Measurements from ENCODE around the gene GLYR1. TPM values are rescaled to one million over a fixed set of nuclear protein-coding genes. Genes with fewer than 3 reads are reported as not detected.
A peak's percentile ranks its signal among the peaks of the same experiment; 100 is the strongest.

Gene GLYR1
- total RNA-seq, 1 donor from 2014 or later, result 51.6 TPM

DNA sequence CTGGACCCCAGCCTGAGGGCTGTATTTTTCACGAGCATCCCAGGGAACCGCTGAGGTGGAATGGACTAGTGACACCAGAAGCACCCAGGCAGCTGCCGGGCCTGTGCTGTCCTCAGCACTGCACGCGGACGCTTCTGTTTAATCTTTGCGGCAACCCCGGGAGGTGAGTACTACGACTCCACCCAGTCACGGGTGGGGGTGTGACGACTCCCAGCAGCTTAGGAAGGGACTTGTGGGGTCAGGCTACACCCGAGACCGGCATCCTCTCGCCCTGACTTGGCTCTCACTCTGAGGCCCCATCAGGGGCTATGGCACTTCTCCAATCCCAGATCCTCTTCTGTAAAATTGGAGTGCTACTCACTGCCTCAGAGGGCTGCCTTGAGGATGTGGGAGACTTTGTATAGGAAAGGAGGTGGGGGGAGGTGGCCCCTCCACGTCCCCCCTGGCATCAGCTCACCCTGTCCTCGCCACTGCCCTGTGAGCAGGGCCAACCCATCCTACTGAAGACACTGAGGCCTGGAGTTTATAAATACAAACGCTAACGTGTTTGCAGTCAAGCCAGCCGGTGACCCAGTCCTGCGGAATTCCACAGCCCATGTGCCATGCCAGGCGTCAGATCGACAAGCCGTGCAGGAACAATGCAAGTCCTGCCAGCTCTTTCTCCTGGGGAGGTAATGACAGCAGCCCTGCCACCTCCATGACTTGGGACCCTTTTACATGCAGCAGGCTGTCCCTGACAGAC lies 45.4 kb upstream of the GLYR1 start:
- intact Hi-C loops (cut with DNase I), result no loop called here
- Histone ChIP-seq H3K4me3 (no peak overlapping the region), H3K27ac (peak overlapping the region; percentile 74), H3K9me3 (no peaks in the 10 kb centered on the region), H3K36me3 (peaks cover 0 to 91% of the 10 kb centered on the region in 2 donors), H3K4me1 (peaks cover 19% of the 10 kb centered on the region), H3K27me3 (no peaks in the 10 kb centered on the region)
- DNase-seq (ENCODE audit: extremely low spot score in 2 of 2), result no peak
- peak in 1 of 2 donors; percentile 68 for TF ChIP-seq POLR2AphosphoS5 (IDR thresholded peaks at IDR 0.05; ENCODE audit: insufficient read depth in 1 of 2, low read depth in 1 of 2)
- TF ChIP-seq, protein P1, sequence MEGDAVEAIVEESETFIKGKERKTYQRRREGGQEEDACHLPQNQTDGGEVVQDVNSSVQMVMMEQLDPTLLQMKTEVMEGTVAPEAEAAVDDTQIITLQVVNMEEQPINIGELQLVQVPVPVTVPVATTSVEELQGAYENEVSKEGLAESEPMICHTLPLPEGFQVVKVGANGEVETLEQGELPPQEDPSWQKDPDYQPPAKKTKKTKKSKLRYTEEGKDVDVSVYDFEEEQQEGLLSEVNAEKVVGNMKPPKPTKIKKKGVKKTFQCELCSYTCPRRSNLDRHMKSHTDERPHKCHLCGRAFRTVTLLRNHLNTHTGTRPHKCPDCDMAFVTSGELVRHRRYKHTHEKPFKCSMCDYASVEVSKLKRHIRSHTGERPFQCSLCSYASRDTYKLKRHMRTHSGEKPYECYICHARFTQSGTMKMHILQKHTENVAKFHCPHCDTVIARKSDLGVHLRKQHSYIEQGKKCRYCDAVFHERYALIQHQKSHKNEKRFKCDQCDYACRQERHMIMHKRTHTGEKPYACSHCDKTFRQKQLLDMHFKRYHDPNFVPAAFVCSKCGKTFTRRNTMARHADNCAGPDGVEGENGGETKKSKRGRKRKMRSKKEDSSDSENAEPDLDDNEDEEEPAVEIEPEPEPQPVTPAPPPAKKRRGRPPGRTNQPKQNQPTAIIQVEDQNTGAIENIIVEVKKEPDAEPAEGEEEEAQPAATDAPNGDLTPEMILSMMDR (IDR thresholded peaks at IDR 0.05), result no peak

DNA sequence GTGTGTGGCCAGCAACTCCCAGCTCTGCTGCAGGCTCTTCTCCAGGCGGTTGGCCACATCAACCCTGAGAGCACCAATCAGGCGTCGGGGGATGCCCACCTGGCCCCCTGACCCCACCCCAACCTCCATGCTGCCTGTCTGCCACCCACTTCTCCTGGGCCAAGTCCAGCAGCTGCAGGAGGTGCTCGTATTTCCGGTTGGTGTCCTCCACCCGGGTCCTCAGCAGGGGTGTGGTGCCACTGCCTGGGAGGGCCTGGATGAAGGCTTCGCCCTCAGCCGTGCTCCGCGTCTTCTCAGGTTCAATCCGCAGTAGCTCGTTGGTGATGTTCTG lies 44.8 kb upstream of the GLYR1 start:
- peaks cover 19% of the 10 kb centered on the region for H3K4me1 ChIP-seq
- intact Hi-C loops (cut with DNase I), result no loop called here
- H3K27ac ChIP-seq, result peak overlapping the region; percentile 74

DNA sequence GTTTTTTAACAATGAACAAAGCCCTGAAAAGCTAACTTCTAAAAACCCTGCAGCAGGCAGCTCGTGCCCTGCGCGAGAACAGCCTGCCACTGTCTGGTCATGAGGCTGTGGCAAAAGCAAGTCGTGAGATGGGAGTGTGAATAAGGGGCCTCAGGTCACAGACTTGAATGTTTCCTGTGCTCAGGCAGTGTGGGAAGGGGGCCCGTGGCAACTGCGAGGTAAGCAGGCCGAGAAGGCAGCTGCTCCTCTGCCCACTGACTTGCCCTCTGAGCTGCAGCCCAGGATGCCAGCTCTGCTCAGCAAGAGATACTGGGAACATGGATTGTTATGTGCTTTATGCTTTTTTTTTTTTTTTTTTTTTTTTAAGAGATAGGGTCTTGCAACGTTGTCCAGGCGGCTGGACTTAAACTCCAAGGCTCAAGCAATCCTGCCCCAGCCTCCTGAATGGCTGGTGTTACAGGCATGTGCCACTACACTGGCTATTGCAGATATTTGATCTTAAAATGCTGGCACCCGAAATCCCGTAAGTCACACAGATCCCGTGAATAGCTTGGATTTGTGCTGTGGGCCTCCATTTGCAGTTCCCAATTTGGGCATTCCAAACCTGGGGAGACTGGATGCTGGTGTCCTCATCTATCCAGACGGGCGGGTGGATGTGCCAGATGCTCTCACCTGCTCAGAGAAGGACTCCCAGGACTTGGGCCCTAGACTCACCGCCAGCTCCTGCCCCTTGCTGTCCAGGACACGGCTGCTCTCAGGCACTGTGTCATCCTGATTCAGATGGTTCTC lies 44.2 kb upstream of the GLYR1 start:
- Histone ChIP-seq H3K27me3 (no peaks in the 10 kb centered on the region), H3K36me3 (peaks cover 0 to 97% of the 10 kb centered on the region in 2 donors), H3K27ac (peak overlapping the region; percentile 74), H3K4me1 (peaks cover 19% of the 10 kb centered on the region), H3K9me3 (no peaks in the 10 kb centered on the region), H3K4me3 (no peak overlapping the region)
- intact Hi-C loops (cut with DNase I), result no loop called here
- DNase-seq (ENCODE audit: extremely low spot score in 2 of 2), result no peak
- TF ChIP-seq, protein P1 (IDR thresholded peaks at IDR 0.05), result no peak
- TF ChIP-seq POLR2AphosphoS5 (IDR thresholded peaks at IDR 0.05; ENCODE audit: insufficient read depth in 1 of 2, low read depth in 1 of 2), result no peak
- no peak for TF ChIP-seq POLR2A (IDR thresholded peaks at IDR 0.05)

More for the DNA sequence above, 44.8 kb upstream of the GLYR1 start:
- no peak for DNase-seq (ENCODE audit: extremely low spot score in 2 of 2)
- TF ChIP-seq, protein P1 (IDR thresholded peaks at IDR 0.05), result no peak
- TF ChIP-seq POLR2AphosphoS5 (IDR thresholded peaks at IDR 0.05; ENCODE audit: insufficient read depth in 1 of 2, low read depth in 1 of 2) (no peak), POLR2A (IDR thresholded peaks at IDR 0.05) (no peak)
- H3K36me3 ChIP-seq, result peaks cover 0 to 95% of the 10 kb centered on the region in 2 donors
- no peaks in the 10 kb centered on the region for H3K27me3 ChIP-seq
- no peaks in the 10 kb centered on the region for H3K9me3 ChIP-seq
- no peak overlapping the region for H3K4me3 ChIP-seq

DNA sequence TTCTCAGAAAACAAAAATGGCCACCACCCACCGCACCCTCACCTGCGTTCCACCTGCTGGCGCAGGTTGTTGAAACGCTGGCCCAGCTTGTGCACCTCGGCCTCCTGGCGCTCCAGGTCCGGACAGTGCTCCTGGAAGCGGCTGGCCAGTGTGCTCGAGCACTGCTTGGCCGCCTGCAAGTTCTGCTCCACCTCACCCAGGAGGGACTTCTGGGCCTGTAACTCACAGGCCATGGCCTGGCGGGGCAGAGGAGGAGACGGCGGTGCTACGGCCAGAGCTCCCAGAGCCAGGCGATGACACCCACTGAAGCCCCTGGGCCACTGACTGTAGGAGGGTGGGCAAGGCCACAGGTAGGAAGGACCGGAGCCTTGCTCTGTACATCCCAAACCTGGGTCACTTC lies 43.6 kb upstream of the GLYR1 start:
- no peak overlapping the region for H3K27ac ChIP-seq
- no peaks in the 10 kb centered on the region for H3K27me3 ChIP-seq
- H3K4me3 ChIP-seq, result no peak overlapping the region
- peaks cover 19% of the 10 kb centered on the region for H3K4me1 ChIP-seq
- TF ChIP-seq POLR2A (IDR thresholded peaks at IDR 0.05) (no peak), POLR2AphosphoS5 (IDR thresholded peaks at IDR 0.05; ENCODE audit: insufficient read depth in 1 of 2, low read depth in 1 of 2) (no peak)
- TF ChIP-seq, protein P1 (IDR thresholded peaks at IDR 0.05), result no peak
- no peak for DNase-seq (ENCODE audit: extremely low spot score in 2 of 2)
- no peaks in the 10 kb centered on the region for H3K9me3 ChIP-seq
- H3K36me3 ChIP-seq, result peaks cover 0 to 97% of the 10 kb centered on the region in 2 donors
- intact Hi-C loops (cut with DNase I), result no loop called here

DNA sequence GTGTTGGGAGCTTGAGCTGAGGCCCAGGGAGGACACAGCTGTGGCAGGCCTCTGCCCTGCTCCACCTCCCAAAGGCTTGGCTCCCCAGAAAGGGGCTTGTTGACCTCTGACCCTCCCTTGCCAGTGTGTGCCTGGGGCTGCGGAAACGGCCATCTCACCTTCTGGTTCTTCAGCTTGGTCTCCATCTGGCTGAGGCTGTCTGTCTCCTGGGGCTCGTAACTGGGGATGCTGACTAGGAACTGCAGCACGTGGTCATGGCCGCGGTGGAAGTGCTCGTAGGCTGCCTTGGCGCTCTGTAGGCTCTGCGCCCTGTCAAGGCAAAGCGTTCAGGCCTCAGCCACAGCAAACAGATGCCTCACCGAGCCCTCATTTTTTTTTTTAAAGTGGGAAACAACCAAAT lies 42.9 kb upstream of the GLYR1 start:
- Histone ChIP-seq H3K36me3 (peaks cover 0 to 97% of the 10 kb centered on the region in 2 donors), H3K27ac (no peak overlapping the region), H3K9me3 (no peaks in the 10 kb centered on the region), H3K27me3 (no peaks in the 10 kb centered on the region), H3K4me1 (peaks cover 19% of the 10 kb centered on the region), H3K4me3 (no peak overlapping the region)
- DNase-seq (ENCODE audit: extremely low spot score in 2 of 2), result no peak
- intact Hi-C loops (cut with DNase I), result no loop called here
- TF ChIP-seq, protein P1 (IDR thresholded peaks at IDR 0.05), result no peak
- no peak for TF ChIP-seq POLR2A (IDR thresholded peaks at IDR 0.05)
- TF ChIP-seq POLR2AphosphoS5 (IDR thresholded peaks at IDR 0.05; ENCODE audit: insufficient read depth in 1 of 2, low read depth in 1 of 2), result no peak

Data from vagina (tissue), 2 donors.